ENCODE data around the gene FARS2.
"Not testable (repeated sequence)": the region's sequence is repeated elsewhere in the genome, so short reads cannot be mapped to it uniquely, and the experiment has no call there.

The FARS2 gene

GRCh38 chr6:5680095-5680494 lies 418.8 kb downstream of the FARS2 start:
- no peaks in the 10 kb centered on the region for H3K27me3 ChIP-seq
- no peak for TF ChIP-seq Cebpa-rat (IDR thresholded peaks at IDR 0.05)
- H3K4me3 ChIP-seq: no peak overlapping the region
- no peak overlapping the region for H3K9ac ChIP-seq
- peaks cover 32% of the 10 kb centered on the region for H3K4me1 ChIP-seq
- H3K4me2 ChIP-seq: peak overlapping the region; percentile 63
- H3K9me3 ChIP-seq: no peaks in the 10 kb centered on the region
- H3K27ac ChIP-seq: no peak overlapping the region
- no peaks in the 10 kb centered on the region for H3K36me3 ChIP-seq
- H4K20me1 ChIP-seq: no peaks in the 10 kb centered on the region

- peak overlapping the region; percentile 61 for H3K4me2 ChIP-seq
- H3K9ac ChIP-seq: peak overlapping the region; percentile 16; the same call in 1 of the 2 replicates
- TF ChIP-seq Cebpa-rat (IDR thresholded peaks at IDR 0.05): no peak
- H3K4me1 ChIP-seq: peaks cover 32% of the 10 kb centered on the region
- H4K20me1 ChIP-seq: no peaks in the 10 kb centered on the region
- H3K27me3 ChIP-seq: no peaks in the 10 kb centered on the region
- no peak overlapping the region for H3K4me3 ChIP-seq
- H3K27ac ChIP-seq: peak overlapping the region; percentile 16; the same call in 1 of the 2 replicates
- no peaks in the 10 kb centered on the region for H3K9me3 ChIP-seq
- no peaks in the 10 kb centered on the region for H3K36me3 ChIP-seq
These were observed 420.2 kb downstream of the FARS2 start for GRCh38 chr6:5681480-5681879.

- Histone ChIP-seq H3K27me3 (no peaks in the 10 kb centered on the region), H3K9me3 (no peaks in the 10 kb centered on the region), H3K4me1 (peaks cover 32% of the 10 kb centered on the region), H4K20me1 (no peaks in the 10 kb centered on the region), H3K27ac (no peak overlapping the region), H3K4me3 (no peak overlapping the region), H3K36me3 (no peaks in the 10 kb centered on the region), H3K9ac (no peak overlapping the region), H3K4me2 (no peak overlapping the region)
- no peak for TF ChIP-seq Cebpa-rat (IDR thresholded peaks at IDR 0.05)
These were observed 421.2 kb downstream of the FARS2 start for GRCh38 chr6:5682530-5682929.

DNA sequence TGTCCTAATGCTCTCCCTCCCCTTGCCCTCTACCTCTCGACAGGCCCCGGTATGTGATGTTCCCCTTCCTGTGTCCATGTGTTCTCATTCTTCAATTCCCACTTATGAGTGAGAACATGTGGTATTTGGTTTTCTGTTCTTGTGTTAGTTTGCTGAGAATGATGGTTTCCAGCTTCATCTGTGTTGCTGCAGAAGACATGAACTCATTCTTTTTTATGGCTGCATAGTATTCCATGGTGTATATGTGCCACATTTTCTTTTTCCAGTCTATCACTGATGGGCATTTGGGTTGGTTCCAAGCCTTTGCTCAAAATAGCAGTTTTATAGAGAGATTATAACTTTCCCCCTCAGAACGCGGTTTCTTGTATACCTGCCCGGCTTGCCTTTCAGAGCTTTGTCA lies 422.4 kb downstream of the FARS2 start:
- not testable (repeated sequence) for H3K27ac ChIP-seq, H3K9me3 ChIP-seq, H4K20me1 ChIP-seq, H3K9ac ChIP-seq, H3K27me3 ChIP-seq, H3K36me3 ChIP-seq, H3K4me3 ChIP-seq, H3K4me2 ChIP-seq
- peaks cover 32% of the 10 kb centered on the region for H3K4me1 ChIP-seq

GRCh38 chr6:5684320-5685053 lies 423.2 kb downstream of the FARS2 start:
- Histone ChIP-seq H3K27ac (no peak overlapping the region), H3K4me2 (no peak overlapping the region), H3K4me3 (no peak overlapping the region), H3K36me3 (no peaks in the 10 kb centered on the region), H3K9me3 (no peaks in the 10 kb centered on the region), H3K27me3 (no peaks in the 10 kb centered on the region), H3K9ac (no peak overlapping the region), H3K4me1 (peaks cover 25% of the 10 kb centered on the region), H4K20me1 (no peaks in the 10 kb centered on the region)
- no peak for TF ChIP-seq Cebpa-rat (IDR thresholded peaks at IDR 0.05)

GRCh38 chr6:5693225-5694145 lies 432.2 kb downstream of the FARS2 start:
- Histone ChIP-seq H3K9me3 (peaks cover 14% of the 10 kb centered on the region), H3K4me1 (peaks cover 19% of the 10 kb centered on the region), H3K36me3 (no peaks in the 10 kb centered on the region), H3K4me2 (no peak overlapping the region), H3K27me3 (no peaks in the 10 kb centered on the region), H4K20me1 (no peaks in the 10 kb centered on the region), H3K4me3 (no peak overlapping the region), H3K27ac (no peak overlapping the region), H3K9ac (no peak overlapping the region)
- TF ChIP-seq Cebpa-rat (IDR thresholded peaks at IDR 0.05): no peak

GRCh38 chr6:5695260-5696245 lies 434.2 kb downstream of the FARS2 start:
- Histone ChIP-seq H3K4me3 (no peak overlapping the region), H3K4me1 (peaks cover 32% of the 10 kb centered on the region), H3K27me3 (no peaks in the 10 kb centered on the region), H3K36me3 (no peaks in the 10 kb centered on the region), H3K9me3 (peaks cover 14% of the 10 kb centered on the region), H3K4me2 (peak overlapping the region; percentile 57), H4K20me1 (no peaks in the 10 kb centered on the region), H3K9ac (no peak overlapping the region), H3K27ac (no peak overlapping the region)
- no peak for TF ChIP-seq Cebpa-rat (IDR thresholded peaks at IDR 0.05)

DNA sequence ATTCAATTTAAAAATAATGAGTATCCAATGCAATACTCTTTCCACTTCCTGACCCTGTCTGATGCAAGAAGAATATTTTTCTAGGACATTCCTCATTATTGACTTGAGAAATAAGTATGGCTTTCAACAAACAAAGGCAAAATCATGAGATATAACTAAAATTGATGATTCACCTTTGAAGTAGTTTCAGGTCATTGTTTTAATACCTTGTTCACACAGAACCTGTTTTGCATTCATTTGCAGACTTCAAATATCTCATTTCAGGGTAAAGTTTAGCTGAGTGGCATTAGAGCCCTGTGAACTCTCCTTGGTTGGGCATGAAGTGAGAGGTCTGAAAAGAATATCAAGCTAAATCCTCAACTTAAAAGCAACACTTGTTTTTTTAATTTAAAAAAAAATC lies 436.2 kb downstream of the FARS2 start:
- H4K20me1 ChIP-seq: no peaks in the 10 kb centered on the region
- H3K4me1 ChIP-seq: peaks cover 32% of the 10 kb centered on the region
- H3K27me3 ChIP-seq: no peaks in the 10 kb centered on the region
- no peak overlapping the region for H3K4me3 ChIP-seq
- TF ChIP-seq Cebpa-rat (IDR thresholded peaks at IDR 0.05): no peak
- H3K27ac ChIP-seq: no peak overlapping the region
- no peak overlapping the region for H3K9ac ChIP-seq
- peaks cover 6% of the 10 kb centered on the region; the same call in 1 of the 2 replicates for H3K9me3 ChIP-seq
- H3K4me2 ChIP-seq: no peak overlapping the region
- H3K36me3 ChIP-seq: no peaks in the 10 kb centered on the region

DNA sequence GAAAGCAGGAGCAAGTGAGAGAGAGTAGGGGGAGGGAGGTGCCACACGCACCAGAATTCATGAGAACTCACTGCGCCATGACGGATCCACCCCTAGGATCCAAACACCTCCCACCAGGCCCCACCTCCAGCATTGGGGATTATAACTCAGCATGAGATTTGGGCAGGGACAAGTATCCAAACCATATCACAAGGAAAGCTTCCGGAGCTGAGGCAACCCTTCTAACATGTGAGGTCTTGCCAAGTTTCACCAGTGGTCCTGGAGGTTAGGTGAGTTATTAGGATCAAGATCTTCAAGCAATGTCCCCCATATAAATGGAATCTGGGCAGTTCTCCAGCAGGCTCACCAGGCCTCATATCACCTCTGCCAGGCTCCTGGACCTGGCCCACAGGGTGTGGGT lies 437.0 kb downstream of the FARS2 start:
- peak overlapping the region; percentile 67 for H3K4me2 ChIP-seq

DNA sequence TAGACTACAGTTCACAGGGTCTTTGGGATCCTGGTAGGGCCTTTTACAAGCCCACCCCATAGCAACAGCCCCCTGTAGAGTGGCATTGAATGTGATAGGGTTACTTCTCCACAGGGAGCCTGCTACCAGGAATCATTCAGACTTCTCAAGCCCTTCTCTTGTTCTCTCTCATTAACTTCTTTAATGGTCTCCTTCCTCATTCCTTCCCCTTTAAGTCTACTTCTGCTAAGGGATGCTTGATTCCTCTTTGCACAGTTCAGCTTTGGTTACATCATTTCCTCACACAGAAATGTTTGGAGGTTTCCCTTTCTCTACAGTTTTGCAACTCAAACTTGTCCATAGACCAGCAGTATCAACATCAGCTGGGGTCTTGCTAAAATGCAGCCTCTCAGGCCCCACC lies 437.8 kb downstream of the FARS2 start:
- Histone ChIP-seq H3K4me1 (peaks cover 32% of the 10 kb centered on the region), H3K4me2 (peak overlapping the region; percentile 67), H3K27ac (peak overlapping the region; percentile 59)
- not testable (repeated sequence) for H3K36me3 ChIP-seq, H3K4me3 ChIP-seq, H4K20me1 ChIP-seq, H3K27me3 ChIP-seq, H3K9me3 ChIP-seq, H3K9ac ChIP-seq

More for the DNA sequence above, 437.0 kb downstream of the FARS2 start:
- no peak overlapping the region for H3K9ac ChIP-seq
- no peaks in the 10 kb centered on the region for H4K20me1 ChIP-seq
- H3K9me3 ChIP-seq: peaks cover 6% of the 10 kb centered on the region; the same call in 1 of the 2 replicates
- no peak overlapping the region for H3K4me3 ChIP-seq
- peak overlapping the region; percentile 59 for H3K27ac ChIP-seq
- no peaks in the 10 kb centered on the region for H3K27me3 ChIP-seq
- H3K36me3 ChIP-seq: no peaks in the 10 kb centered on the region
- peaks cover 32% of the 10 kb centered on the region for H3K4me1 ChIP-seq
- no peak for TF ChIP-seq Cebpa-rat (IDR thresholded peaks at IDR 0.05)

Data from BLaER1 (cell line).